Measurements from ENCODE around the gene SUN2. TPM values are rescaled to one million over a fixed set of nuclear protein-coding genes. Genes with fewer than 3 reads are reported as not detected.
A peak's percentile ranks its signal among the peaks of the same experiment; 100 is the strongest.

Gene SUN2
- total and polyA plus RNA-seq, 2 of the 4 experiments (the other 2 are of a cell fraction) = 27.8 to 50.0 TPM

GRCh38 chr22:38756711-38757463 lies 1.1 kb upstream of the SUN2 start (continued):
- TF ChIP-seq MAZ (IDR thresholded peaks at IDR 0.05; ENCODE audit: borderline replicate concordance, low read depth, low read length) = no peak

GRCh38 chr22:38755155-38755910 lies 465 bp downstream of the SUN2 start:
- H3K4me1 ChIP-seq (ENCODE audit: control insufficient read depth, insufficient read depth, low read length) = peaks cover 9% of the 10 kb centered on the region
- peak overlapping the region; percentile 85 for H2BK5ac ChIP-seq (ENCODE audit: low read depth, low read length, poor library complexity, severe bottlenecking)
- peak overlapping the region; percentile 98 for H2AFZ ChIP-seq (replicated peaks; ENCODE audit: low read length, poor library complexity)
- peak overlapping the region; percentile 69; the same call in 1 of the 2 replicates for H3K56ac ChIP-seq (ENCODE audit: extremely low read depth, insufficient read depth, low read length)
- H2AK9ac ChIP-seq (replicated peaks; ENCODE audit: low read depth, low read length, poor library complexity) = peak overlapping the region; percentile 98
- H3K4me2 ChIP-seq (ENCODE audit: low read depth, low read length) = peak overlapping the region; percentile 95
- H3K4ac ChIP-seq (ENCODE audit: low read depth, low read length) = peak overlapping the region; percentile 93
- dilution Hi-C loops (cut with HindIII; ENCODE audit: low sequenced_read_pairs, unreplicated experiment) (no loop called here), in situ Hi-C loops (cut with MboI; ENCODE audit: low sequenced_read_pairs) (no loop called here), intact Hi-C loops (cut with micrococcal nuclease) (no loop called here)
- H3K9ac ChIP-seq (ENCODE audit: low read depth, low read length) = peak overlapping the region; percentile 85
- H3K23ac ChIP-seq (ENCODE audit: low read depth, low read length) = peak overlapping the region; percentile 70
- peak overlapping the region; percentile 87 for H3K14ac ChIP-seq (replicated peaks; ENCODE audit: low read depth, low read length)
- TF ChIP-seq MXI1 (IDR thresholded peaks at IDR 0.05; ENCODE audit: borderline replicate concordance, low read depth, low read length) (0 out of 2 replicates have a peak, but pooled peaks have one; percentile 33), FOS (IDR thresholded peaks at IDR 0.05; ENCODE audit: low read depth, low read length) (0 out of 2 replicates have a peak, but pooled peaks have one; percentile 23), NFE2L2 (IDR thresholded peaks at IDR 0.05; ENCODE audit: low read depth, low read length) (no peak), CTCF (conservative IDR thresholded peaks at IDR 0.05; ENCODE audit: low read depth, low read length) (0 out of 2 replicates have a peak, but pooled peaks have one; percentile 3), ELK1 (IDR thresholded peaks at IDR 0.05; ENCODE audit: borderline replicate concordance, low read depth, low read length) (no peak), MAZ (IDR thresholded peaks at IDR 0.05; ENCODE audit: borderline replicate concordance, low read depth, low read length) (peak; percentile 79; the same call in 1 of the 2 replicates)
- H4K91ac ChIP-seq (ENCODE audit: insufficient read depth, low read depth, low read length) = peak overlapping the region; percentile 97
- peak overlapping the region; percentile 42; the same call in 1 of the 2 replicates for H2BK120ac ChIP-seq (ENCODE audit: low read depth, low read length)
- H3K36me3 ChIP-seq (ENCODE audit: control insufficient read depth, insufficient read depth, low read length) = peaks cover 21% of the 10 kb centered on the region
- H2AK5ac ChIP-seq (ENCODE audit: low read depth, low read length) = peak overlapping the region; percentile 92
- H3K9me3 ChIP-seq (ENCODE audit: control insufficient read depth, insufficient read depth, low read length) = no peaks in the 10 kb centered on the region
- peaks cover 17 to 59% of the 10 kb centered on the region in 2 experiments for H3K79me1 ChIP-seq (ENCODE audit: low read depth in 1 of 2, low read length in 2 of 2)
- peak overlapping the region; percentile 22 for H3K18ac ChIP-seq (ENCODE audit: low read depth, low read length)
- ChIA-PET CTCF (interaction anchor here (1.2 kb wide), 1 partner anchor 11 kb away, joined by 4 read pairs; no protein-coding TSS in a partner anchor), POLR2A (ENCODE audit: unreplicated experiment) (interaction anchor here (0.7 kb wide), 1 partner anchor 42 kb away, joined by 3 read pairs; no protein-coding TSS in a partner anchor)
- peaks cover 4% of the 10 kb centered on the region; the same call in 1 of the 2 replicates for H4K20me1 ChIP-seq (ENCODE audit: insufficient read depth, low read length)
- BruUV-seq (replicated peaks) = no TSS peak
- peak; percentile 79 for ATAC-seq (ENCODE audit: low read depth)
- H3K9me1 ChIP-seq (ENCODE audit: insufficient read depth, low read length) = peaks cover 14% of the 10 kb centered on the region
- peak overlapping the region; percentile 94 for H3K27ac ChIP-seq (ENCODE audit: insufficient read depth, low read length)
- DNase-seq = peak; percentile 48
- no peaks in the 10 kb centered on the region for H3K27me3 ChIP-seq (ENCODE audit: control insufficient read depth, insufficient read depth, low read length)
- H2BK15ac ChIP-seq (ENCODE audit: low read depth, low read length) = no peak overlapping the region; the same call in 1 of the 3 replicates
- WGBS, 2 experiments (ENCODE audit: extremely low coverage in 2 of 2, insufficient read length in 1 of 2) = 0% methylated on average over 37 of the region's 74 CpGs; no CpG with 5 or more reads in 1 of the 2 experiments
- peak overlapping the region; percentile 52 for H3K4me3 ChIP-seq (ENCODE audit: insufficient read depth, low read depth, low read length)
- peak overlapping the region; percentile 87 for H4K5ac ChIP-seq (ENCODE audit: low read depth, low read length)
- H4K8ac ChIP-seq (ENCODE audit: low read depth in 2 of 2, low read length in 2 of 2) = peak overlapping the region; percentile 95 to 98
- H2BK20ac ChIP-seq (ENCODE audit: low read depth, low read length) = no peak overlapping the region
